Measurements from ENCODE around the gene HSPH1. TPM values are rescaled to one million over a fixed set of nuclear protein-coding genes. Genes with fewer than 3 reads are reported as not detected.

The HSPH1 gene
- total and polyA plus RNA-seq, 4 donors, result 20.6 to 81.1 (median 40.3) TPM

DNA sequence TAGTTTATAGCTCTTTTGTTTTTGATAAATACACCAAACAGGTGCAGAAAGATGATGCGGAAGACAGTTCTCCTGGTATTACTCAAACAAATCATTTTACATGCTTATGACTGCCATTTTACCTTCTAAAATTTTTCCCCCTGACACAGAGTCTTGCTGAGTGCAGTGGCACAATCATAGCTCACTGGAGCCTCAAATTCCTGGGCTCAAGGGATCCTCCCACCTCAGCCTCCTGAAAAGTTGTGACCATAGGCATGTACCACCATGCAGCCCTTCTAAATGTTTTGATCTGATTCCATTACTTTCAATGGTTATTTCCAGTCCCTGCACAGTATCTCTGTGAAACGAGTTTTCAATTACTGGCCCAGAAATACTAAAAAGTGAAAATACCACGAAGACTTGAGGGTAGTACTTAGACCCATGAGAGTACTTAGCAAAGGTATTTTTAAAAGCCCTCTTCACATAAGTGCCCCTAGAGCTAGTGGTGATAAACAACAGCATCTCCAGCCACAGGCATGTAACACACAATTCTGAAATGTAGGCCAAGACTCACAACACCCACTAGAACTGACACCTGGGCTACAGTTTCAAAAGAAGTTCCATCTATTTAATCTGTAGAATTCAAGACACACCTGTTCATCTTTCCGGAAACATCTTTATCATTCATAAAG, 11.3 kb downstream of the HSPH1 start:
- peaks cover 4 to 8% of the 10 kb centered on the region in 2 donors for H3K36me3 ChIP-seq (ENCODE audit: control insufficient read depth in 1 of 2, insufficient read depth in 2 of 2, low read length in 1 of 2)
- no peaks in the 10 kb centered on the region for H3K4me1 ChIP-seq (ENCODE audit: control insufficient read depth in 1 of 2, insufficient read depth in 2 of 2, low read length in 2 of 2)
- 92 to 95% methylated on average over 4 of the region's 4 CpGs for WGBS, 2 donors
- ATAC-seq (ENCODE audit: low FRiP score) (no peak), DNase-seq (no peak)
- intact Hi-C loops (cut with DNase I), result no loop called here
- no peaks in the 10 kb centered on the region for H3K27me3 ChIP-seq (ENCODE audit: control insufficient read depth in 1 of 2, insufficient read depth in 2 of 2, low read length in 1 of 2)
- no peak overlapping the region for H3K4me3 ChIP-seq (ENCODE audit: low read length in 2 of 2)
- H3K27ac ChIP-seq (ENCODE audit: low read depth in 1 of 2, low read length in 2 of 2), result no peak overlapping the region
- no peaks in the 10 kb centered on the region for H3K9me3 ChIP-seq (ENCODE audit: control insufficient read depth, low read length)

DNA sequence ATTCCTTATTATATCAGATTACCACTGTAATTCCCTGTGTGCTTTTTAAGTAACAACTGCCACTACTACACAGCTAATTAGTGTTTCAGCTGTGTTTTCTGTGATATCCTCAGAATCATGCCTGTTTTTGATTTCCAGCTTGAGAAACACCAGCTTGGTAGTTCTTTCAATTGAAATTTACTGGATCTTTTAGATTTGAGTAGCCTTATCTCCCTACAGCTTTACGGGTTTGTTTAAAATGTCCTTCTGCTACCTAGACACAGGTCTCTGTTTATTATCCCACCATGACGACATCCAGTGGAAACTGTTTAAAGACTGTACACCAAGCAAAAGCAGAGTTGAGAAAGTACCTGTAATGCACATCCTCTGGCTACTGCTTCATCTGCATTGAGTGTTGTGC, 12.1 kb downstream of the HSPH1 start:
- H3K36me3 ChIP-seq (ENCODE audit: control insufficient read depth in 1 of 2, insufficient read depth in 2 of 2, low read length in 1 of 2), result peaks cover 4 to 9% of the 10 kb centered on the region in 2 donors
- WGBS, 2 donors, result 92 to 93% methylated on average over 2 of the region's 2 CpGs

DNA sequence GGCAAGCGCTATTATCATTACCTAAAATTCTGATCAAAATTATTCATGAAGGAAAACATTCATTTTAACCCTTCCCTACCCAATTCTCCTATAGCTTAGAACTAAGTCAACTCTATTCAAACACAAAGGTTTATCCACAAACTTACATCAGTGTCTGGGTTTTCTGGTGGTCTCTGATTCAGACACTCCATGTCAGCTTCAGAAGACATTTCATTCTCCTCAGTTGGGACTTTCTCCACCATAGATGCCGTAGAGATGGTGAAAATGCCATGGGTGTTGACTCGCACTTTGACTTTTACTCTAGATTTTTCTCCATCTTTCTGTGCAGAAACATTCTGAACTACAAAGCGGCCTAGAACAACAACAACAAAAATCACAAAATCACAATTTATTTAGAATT, 16.3 kb downstream of the HSPH1 start:
- H3K36me3 ChIP-seq (ENCODE audit: control insufficient read depth in 1 of 2, insufficient read depth in 2 of 2, low read length in 1 of 2), result peaks cover 8 to 11% of the 10 kb centered on the region in 2 donors
- WGBS, 2 donors, result 97 to 98% methylated on average over 4 of the region's 4 CpGs
- no peak for ATAC-seq (ENCODE audit: low FRiP score)

More for the DNA sequence above, 12.1 kb downstream of the HSPH1 start:
- no peaks in the 10 kb centered on the region for H3K9me3 ChIP-seq (ENCODE audit: control insufficient read depth, low read length)
- no peaks in the 10 kb centered on the region for H3K4me1 ChIP-seq (ENCODE audit: control insufficient read depth in 1 of 2, insufficient read depth in 2 of 2, low read length in 2 of 2)
- intact Hi-C loops (cut with DNase I), result no loop called here
- no peak overlapping the region for H3K4me3 ChIP-seq (ENCODE audit: low read length in 2 of 2)
- no peaks in the 10 kb centered on the region for H3K27me3 ChIP-seq (ENCODE audit: control insufficient read depth in 1 of 2, insufficient read depth in 2 of 2, low read length in 1 of 2)
- H3K27ac ChIP-seq (ENCODE audit: low read depth in 1 of 2, low read length in 2 of 2), result no peak overlapping the region
- DNase-seq, result no peak
- ATAC-seq (ENCODE audit: low FRiP score), result no peak

DNA sequence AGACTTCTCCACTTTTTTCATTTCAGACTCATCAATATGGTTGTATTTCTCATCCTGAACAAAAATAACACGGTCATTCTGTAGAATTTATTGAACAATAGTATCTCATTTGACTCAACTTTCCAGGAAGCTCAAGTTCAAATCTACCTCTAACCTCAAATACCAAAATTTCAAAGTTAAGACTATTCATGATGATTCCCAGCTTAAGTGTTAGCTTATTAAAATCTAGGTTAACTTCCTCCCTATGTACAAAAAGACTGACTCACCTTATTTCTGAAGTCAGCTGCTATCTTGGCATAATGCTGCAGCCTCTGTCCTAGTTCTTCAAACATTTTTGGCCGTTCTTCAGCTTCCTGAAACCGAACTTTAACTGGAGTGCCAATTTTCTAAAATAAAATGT, 23.2 kb downstream of the HSPH1 start:
- H3K9me3 ChIP-seq (ENCODE audit: control insufficient read depth, low read length), result no peaks in the 10 kb centered on the region
- H3K4me3 ChIP-seq (ENCODE audit: low read length in 2 of 2), result no peak overlapping the region
- H3K36me3 ChIP-seq (ENCODE audit: control insufficient read depth in 1 of 2, insufficient read depth in 2 of 2, low read length in 1 of 2), result peaks cover 5 to 8% of the 10 kb centered on the region in 2 donors
- intact Hi-C loops (cut with DNase I), result no loop called here
- WGBS, 2 donors, result 90 to 92% methylated on average over 3 of the region's 3 CpGs
- no peak for DNase-seq
- no peak for ATAC-seq (ENCODE audit: low FRiP score)
- H3K4me1 ChIP-seq (ENCODE audit: control insufficient read depth in 1 of 2, insufficient read depth in 2 of 2, low read length in 2 of 2), result no peaks in the 10 kb centered on the region
- H3K27me3 ChIP-seq (ENCODE audit: control insufficient read depth in 1 of 2, insufficient read depth in 2 of 2, low read length in 1 of 2), result no peaks in the 10 kb centered on the region
- H3K27ac ChIP-seq (ENCODE audit: low read depth in 1 of 2, low read length in 2 of 2), result no peak overlapping the region

More for the DNA sequence above, 16.3 kb downstream of the HSPH1 start:
- intact Hi-C loops (cut with DNase I), result no loop called here
- Histone ChIP-seq H3K27ac (ENCODE audit: low read depth in 1 of 2, low read length in 2 of 2) (no peak overlapping the region), H3K9me3 (ENCODE audit: control insufficient read depth, low read length) (no peaks in the 10 kb centered on the region), H3K4me3 (ENCODE audit: low read length in 2 of 2) (no peak overlapping the region), H3K27me3 (ENCODE audit: control insufficient read depth in 1 of 2, insufficient read depth in 2 of 2, low read length in 1 of 2) (no peaks in the 10 kb centered on the region), H3K4me1 (ENCODE audit: control insufficient read depth in 1 of 2, insufficient read depth in 2 of 2, low read length in 2 of 2) (no peaks in the 10 kb centered on the region)
- DNase-seq, result no peak

DNA sequence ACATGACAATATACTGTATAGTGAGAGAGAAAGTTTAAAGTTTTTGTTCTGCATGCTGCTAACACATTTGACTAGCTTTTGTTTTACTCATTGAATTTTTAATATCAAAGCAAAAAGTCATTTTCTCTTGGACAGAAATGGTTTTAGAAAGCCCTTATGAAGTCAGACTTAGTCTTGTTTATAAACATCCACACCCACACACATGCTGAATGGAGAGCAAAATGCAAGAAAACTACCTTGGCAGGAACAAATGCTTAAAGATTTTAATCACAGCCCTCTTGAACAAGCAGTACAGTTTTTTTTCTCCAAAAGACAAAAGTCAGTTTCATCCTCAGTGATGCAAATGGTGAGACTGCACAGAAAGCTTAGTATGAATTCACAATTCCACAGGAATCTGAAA, 25.0 kb downstream of the HSPH1 start:
- Histone ChIP-seq H3K27ac (ENCODE audit: low read depth in 1 of 2, low read length in 2 of 2) (no peak overlapping the region), H3K9me3 (ENCODE audit: control insufficient read depth, low read length) (no peaks in the 10 kb centered on the region), H3K27me3 (ENCODE audit: control insufficient read depth in 1 of 2, insufficient read depth in 2 of 2, low read length in 1 of 2) (no peaks in the 10 kb centered on the region), H3K36me3 (ENCODE audit: control insufficient read depth in 1 of 2, insufficient read depth in 2 of 2, low read length in 1 of 2) (peaks cover 3% of the 10 kb centered on the region in 2 donors), H3K4me3 (ENCODE audit: low read length in 2 of 2) (no peak overlapping the region), H3K4me1 (ENCODE audit: control insufficient read depth in 1 of 2, insufficient read depth in 2 of 2, low read length in 2 of 2) (no peaks in the 10 kb centered on the region)
- intact Hi-C loops (cut with DNase I), result no loop called here
- DNase-seq (no peak), ATAC-seq (ENCODE audit: low FRiP score) (no peak)

DNA sequence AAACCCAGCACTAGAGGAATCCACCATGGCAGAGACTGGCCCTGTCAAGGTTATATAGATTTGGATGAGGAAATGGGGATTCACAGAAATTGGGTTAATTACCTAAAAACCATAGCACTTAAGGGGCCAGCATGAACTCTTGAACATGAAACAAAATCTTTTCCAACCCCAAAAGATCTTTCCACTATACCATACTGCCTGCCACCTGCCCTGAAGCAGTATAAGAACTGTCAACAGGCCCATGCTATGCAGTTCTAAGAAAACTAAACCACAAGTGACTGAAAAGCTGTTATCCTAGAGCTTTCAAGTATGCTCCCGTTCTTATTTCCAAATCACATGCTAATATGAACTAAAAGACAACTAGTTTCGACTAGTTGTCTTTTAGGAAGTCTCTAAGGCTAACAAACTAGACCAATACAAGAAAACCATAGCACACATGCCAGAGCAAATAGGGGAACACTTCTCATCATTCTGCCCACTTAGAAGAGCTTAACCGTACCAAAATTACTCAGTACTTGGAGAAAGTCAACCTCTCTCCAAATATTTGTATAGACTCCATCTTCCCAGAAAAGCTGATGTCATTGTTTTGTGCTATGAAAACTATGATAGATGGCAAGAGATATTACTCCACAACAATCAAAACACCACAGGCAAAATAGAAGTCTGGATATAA, 27.5 kb downstream of the HSPH1 start:
- no peak for DNase-seq
- Histone ChIP-seq H3K9me3 (ENCODE audit: control insufficient read depth, low read length) (no peaks in the 10 kb centered on the region), H3K27ac (ENCODE audit: low read depth in 1 of 2, low read length in 2 of 2) (no peak overlapping the region), H3K36me3 (ENCODE audit: control insufficient read depth in 1 of 2, insufficient read depth in 2 of 2, low read length in 1 of 2) (peaks cover 1 to 3% of the 10 kb centered on the region in 2 donors), H3K27me3 (ENCODE audit: control insufficient read depth in 1 of 2, insufficient read depth in 2 of 2, low read length in 1 of 2) (no peaks in the 10 kb centered on the region), H3K4me3 (ENCODE audit: low read length in 2 of 2) (no peak overlapping the region), H3K4me1 (ENCODE audit: control insufficient read depth in 1 of 2, insufficient read depth in 2 of 2, low read length in 2 of 2) (no peaks in the 10 kb centered on the region)
- ATAC-seq (ENCODE audit: low FRiP score), result no peak
- WGBS, 2 donors, result 63 to 70% methylated on average over 3 of the region's 3 CpGs
- intact Hi-C loops (cut with DNase I), result no loop called here

DNA sequence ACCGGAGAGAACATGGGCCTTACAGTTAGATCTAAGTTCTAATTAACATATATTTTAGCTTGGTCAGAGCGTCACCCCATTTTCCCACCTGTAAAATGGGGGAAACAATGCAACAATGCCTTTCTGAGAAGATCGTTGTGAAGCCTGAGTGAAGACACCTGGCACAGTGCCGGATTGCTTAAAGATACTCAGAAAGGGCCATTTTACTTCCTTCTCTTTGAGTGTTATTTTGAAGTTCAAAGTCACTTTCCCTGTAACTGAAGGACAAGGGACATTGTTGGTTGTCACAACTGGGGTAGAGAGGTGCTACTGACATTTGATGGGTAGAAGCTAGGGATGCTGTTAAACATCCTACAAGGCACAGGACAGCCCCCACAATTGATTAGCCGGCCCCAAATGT, 28.1 kb downstream of the HSPH1 start:
- no peak for DNase-seq
- WGBS, 2 donors, result 95 to 96% methylated on average over 5 of the region's 5 CpGs
- H3K36me3 ChIP-seq (ENCODE audit: control insufficient read depth in 1 of 2, insufficient read depth in 2 of 2, low read length in 1 of 2), result peaks cover 0 to 1% of the 10 kb centered on the region in 2 donors
- H3K9me3 ChIP-seq (ENCODE audit: control insufficient read depth, low read length), result no peaks in the 10 kb centered on the region
- H3K27me3 ChIP-seq (ENCODE audit: control insufficient read depth in 1 of 2, insufficient read depth in 2 of 2, low read length in 1 of 2), result no peaks in the 10 kb centered on the region
- ATAC-seq (ENCODE audit: low FRiP score), result no peak
- no peak overlapping the region for H3K4me3 ChIP-seq (ENCODE audit: low read length in 2 of 2)
- H3K27ac ChIP-seq (ENCODE audit: low read depth in 1 of 2, low read length in 2 of 2), result no peak overlapping the region
- intact Hi-C loops (cut with DNase I), result no loop called here
- H3K4me1 ChIP-seq (ENCODE audit: control insufficient read depth in 1 of 2, insufficient read depth in 2 of 2, low read length in 2 of 2), result no peaks in the 10 kb centered on the region

DNA sequence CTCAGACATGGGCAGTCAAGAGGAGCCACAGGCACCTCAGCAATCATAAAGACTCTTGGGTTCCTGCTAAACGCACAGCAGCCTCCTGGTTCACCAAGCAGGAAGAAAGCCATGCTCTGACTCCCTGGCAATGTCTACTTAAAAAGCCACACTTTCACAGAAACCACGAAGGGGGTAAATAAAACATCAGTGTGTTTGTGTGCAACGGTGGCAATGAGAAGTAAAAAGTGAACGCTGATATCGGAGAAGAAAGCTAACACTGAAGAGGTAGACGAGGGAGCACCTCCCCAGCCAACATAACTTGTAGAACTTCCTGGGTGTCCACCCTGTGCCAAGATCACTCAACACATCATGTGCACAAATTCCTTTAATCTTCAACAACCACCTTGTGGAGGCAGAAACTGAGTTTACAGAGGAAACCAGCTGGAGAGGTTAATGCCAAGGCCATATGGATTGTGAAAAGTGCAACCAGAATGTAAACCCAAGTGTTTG, 30.2 kb downstream of the HSPH1 start:
- Histone ChIP-seq H3K4me1 (ENCODE audit: control insufficient read depth in 1 of 2, insufficient read depth in 2 of 2, low read length in 2 of 2) (no peaks in the 10 kb centered on the region), H3K4me3 (ENCODE audit: low read length in 2 of 2) (no peak overlapping the region), H3K9me3 (ENCODE audit: control insufficient read depth, low read length) (no peaks in the 10 kb centered on the region), H3K27ac (ENCODE audit: low read depth in 1 of 2, low read length in 2 of 2) (no peak overlapping the region), H3K27me3 (ENCODE audit: control insufficient read depth in 1 of 2, insufficient read depth in 2 of 2, low read length in 1 of 2) (no peaks in the 10 kb centered on the region), H3K36me3 (ENCODE audit: control insufficient read depth in 1 of 2, insufficient read depth in 2 of 2, low read length in 1 of 2) (no peaks in the 10 kb centered on the region)
- intact Hi-C loops (cut with DNase I), result no loop called here
- whole genome bisulfite sequencing, 2 donors, result 80 to 81% methylated on average over 6 of the region's 6 CpGs
- DNase-seq (no peak), ATAC-seq (ENCODE audit: low FRiP score) (no peak)

DNA sequence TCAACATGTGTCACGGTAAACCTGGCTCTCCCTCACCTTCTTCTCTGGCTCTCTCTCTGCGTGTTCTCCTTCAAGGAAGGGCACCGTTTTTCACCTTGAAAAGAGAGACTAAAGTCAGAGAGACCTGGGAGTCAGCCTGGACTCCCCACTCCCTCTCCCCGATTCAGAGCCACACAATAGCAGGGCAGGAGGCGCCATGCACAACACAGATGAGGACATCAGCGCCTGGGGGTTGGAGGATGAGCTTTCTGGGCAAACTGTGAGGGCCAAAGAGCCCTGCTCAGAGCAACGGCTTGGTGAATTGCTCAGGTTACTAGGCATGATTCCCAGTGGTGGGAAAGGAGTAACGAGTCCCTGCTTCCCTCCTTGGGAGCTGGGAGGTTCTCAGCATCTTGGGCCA, 32.3 kb downstream of the HSPH1 start:
- H3K4me1 ChIP-seq (ENCODE audit: control insufficient read depth in 1 of 2, insufficient read depth in 2 of 2, low read length in 2 of 2), result no peaks in the 10 kb centered on the region
- no peaks in the 10 kb centered on the region for H3K36me3 ChIP-seq (ENCODE audit: control insufficient read depth in 1 of 2, insufficient read depth in 2 of 2, low read length in 1 of 2)
- no peaks in the 10 kb centered on the region for H3K27me3 ChIP-seq (ENCODE audit: control insufficient read depth in 1 of 2, insufficient read depth in 2 of 2, low read length in 1 of 2)
- 69 to 76% methylated on average over 8 of the region's 8 CpGs for WGBS, 2 donors
- ATAC-seq (ENCODE audit: low FRiP score), result no peak
- no peak overlapping the region for H3K27ac ChIP-seq (ENCODE audit: low read depth in 1 of 2, low read length in 2 of 2)
- intact Hi-C loops (cut with DNase I), result no loop called here
- no peak for DNase-seq
- no peaks in the 10 kb centered on the region for H3K9me3 ChIP-seq (ENCODE audit: control insufficient read depth, low read length)
- H3K4me3 ChIP-seq (ENCODE audit: low read length in 2 of 2), result no peak overlapping the region
